Mesodermal cell (in vitro differentiated cells): Measurements from ENCODE around the gene LTO1.

Experiments used
- H3K27ac ChIP-seq: 2 replicates; pipeline ENCODE4 v1.7.0; 2013; ENCODE audit warnings: mild to moderate bottlenecking, low read depth, low read length, moderate library complexity; ENCODE audit not compliant: severe bottlenecking
- H3K36me3 ChIP-seq: 2 replicates; pipeline ENCODE4 v1.7.1; 2013; ENCODE audit warnings: mild to moderate bottlenecking, low read length, moderate library complexity; ENCODE audit not compliant: control insufficient read depth, insufficient read depth
- H3K4me1 ChIP-seq: one replicate; pipeline ENCODE4 v1.7.1; 2013; ENCODE audit warnings: mild to moderate bottlenecking, low read length; ENCODE audit not compliant: insufficient read depth, control insufficient read depth, poor library complexity, severe bottlenecking
- H3K4me3 ChIP-seq: 2 replicates; pipeline ENCODE4 v1.7.0; 2013; ENCODE audit warnings: low read length, control low read depth, mild to moderate bottlenecking; ENCODE audit not compliant: insufficient read depth, poor library complexity, severe bottlenecking; ENCODE audit errors: extremely low read depth
- H3K9me3 ChIP-seq: 2 replicates; pipeline ENCODE4 v1.7.1; 2013; ENCODE audit warnings: mild to moderate bottlenecking, low read length, moderate library complexity; ENCODE audit not compliant: control insufficient read depth
- WGBS, 2 experiments: methylation state at CpG; one replicate each; pipeline ENCODE4 v1.1.5; 2013; ENCODE audit warnings: missing lambda C conversion rate in 2 of 2; ENCODE audit not compliant: insufficient coverage in 2 of 2; 5-methylcytosine and 5-hydroxymethylcytosine counted together

Gene LTO1

DNA sequence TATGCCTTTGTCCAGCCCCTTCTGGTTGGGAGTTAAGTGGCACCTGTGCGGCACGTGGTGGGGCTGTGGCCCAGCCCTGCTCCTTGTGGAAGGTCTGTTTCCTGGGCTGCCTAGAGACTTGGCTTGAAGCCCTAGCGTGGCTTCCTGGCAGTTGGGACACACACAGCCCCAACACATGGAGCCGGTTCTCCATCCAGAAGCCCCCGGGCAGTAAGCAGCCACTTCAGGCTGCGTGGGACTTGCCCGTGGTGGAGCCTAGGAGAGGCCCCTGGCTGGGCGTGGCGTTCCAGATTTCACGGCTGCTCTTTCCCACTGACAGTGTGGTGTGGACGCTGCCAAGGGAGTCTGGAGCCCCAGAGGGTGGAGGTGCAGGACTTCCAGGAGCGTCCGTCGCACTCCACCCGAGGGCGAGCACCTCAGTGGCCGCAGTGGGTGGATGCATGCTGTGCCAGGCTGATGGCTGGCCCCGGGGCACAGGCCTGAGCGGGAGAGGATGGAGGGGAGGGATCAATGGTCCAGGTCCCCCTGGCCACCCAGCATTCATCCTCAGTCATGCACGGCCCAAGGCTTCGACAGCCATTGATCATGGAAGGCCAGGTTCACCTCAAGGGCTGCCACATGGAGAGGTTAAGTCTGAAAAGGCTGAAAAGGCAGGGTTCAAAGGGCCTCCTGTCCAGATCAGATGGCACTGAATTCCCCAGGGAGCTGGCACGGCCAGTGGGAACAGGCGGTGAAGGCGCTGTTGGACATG, 24.9 kb downstream of the LTO1 start:
- peaks cover 92% of the 10 kb centered on the region for H3K36me3 ChIP-seq
- no peak overlapping the region for H3K4me3 ChIP-seq
- WGBS, 2 experiments = 95 to 97% methylated on average over 22 to 23 of the region's 24 CpGs
- no peaks in the 10 kb centered on the region for H3K9me3 ChIP-seq
- peak overlapping the region; percentile 41 for H3K27ac ChIP-seq
- peaks cover 37% of the 10 kb centered on the region for H3K4me1 ChIP-seq

DNA sequence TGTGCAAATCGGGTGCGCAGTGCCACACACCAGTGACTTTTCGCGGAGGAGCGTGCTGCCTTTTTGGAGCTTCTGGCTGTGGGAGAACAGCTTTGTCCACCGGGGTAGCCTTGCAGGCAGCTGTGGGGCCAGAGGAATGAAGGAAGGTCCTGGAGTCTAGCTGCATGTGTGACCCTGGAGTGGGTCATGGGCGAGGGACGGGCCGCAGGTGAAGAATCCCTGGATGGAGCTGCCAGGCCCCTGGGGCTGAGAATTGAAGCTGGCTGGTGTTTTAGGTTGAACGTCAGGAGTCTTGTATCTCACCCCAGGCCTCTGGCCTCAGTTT, 25.6 kb downstream of the LTO1 start:
- H3K4me1 ChIP-seq = peaks cover 44% of the 10 kb centered on the region

DNA sequence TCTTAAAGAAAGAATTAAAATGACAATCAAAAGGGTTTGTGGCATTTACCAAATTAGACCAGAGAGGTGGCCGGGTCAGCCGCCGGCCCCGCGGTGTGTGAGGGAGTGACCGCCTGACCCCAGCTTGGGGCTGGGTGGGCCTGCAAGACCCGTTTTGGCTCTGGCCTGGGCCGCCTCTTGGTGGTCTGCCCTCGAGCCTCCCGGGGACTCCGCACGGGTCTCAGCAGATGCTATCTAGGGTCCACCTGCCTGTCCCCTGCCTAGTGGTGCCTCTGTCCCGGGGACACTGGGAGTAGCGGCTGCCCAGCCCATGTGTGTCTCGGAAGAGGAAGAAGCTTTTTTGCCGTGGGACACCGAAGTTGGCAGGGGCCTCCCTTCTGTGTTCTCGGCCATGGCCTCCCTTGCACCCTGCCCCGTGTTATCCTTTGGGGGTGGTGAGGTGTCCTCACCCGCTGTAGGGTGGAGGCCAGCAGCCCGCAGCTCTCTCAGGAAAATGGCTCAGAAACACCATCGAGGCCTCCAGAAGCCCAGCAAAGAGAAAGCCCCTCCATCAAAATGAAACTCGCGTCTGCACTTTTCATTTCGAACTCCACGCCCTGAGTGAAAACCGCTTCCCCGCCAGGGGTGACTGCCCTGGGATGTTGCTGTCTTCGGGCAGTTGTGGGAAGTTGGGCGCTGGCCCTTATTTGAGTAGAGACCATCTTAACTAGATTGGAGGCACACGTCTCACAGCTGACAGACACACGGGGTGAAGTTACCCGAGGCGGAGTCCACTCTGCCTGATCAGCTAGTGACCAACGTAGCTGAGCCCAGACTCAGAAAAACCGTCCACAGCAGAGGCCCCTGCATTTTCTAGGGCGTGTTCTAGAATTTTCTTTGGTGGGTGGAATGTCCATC, 26.2 kb downstream of the LTO1 start:
- WGBS, 2 experiments = 95 to 97% methylated on average over 37 of the region's 37 CpGs
- Histone ChIP-seq H3K9me3 (no peaks in the 10 kb centered on the region), H3K27ac (peak overlapping the region; percentile 41), H3K4me1 (peaks cover 45% of the 10 kb centered on the region), H3K36me3 (peaks cover 99% of the 10 kb centered on the region), H3K4me3 (no peak overlapping the region)

More for the DNA sequence above, 25.6 kb downstream of the LTO1 start:
- 94 to 96% methylated on average over 9 to 10 of the region's 10 CpGs for WGBS, 2 experiments
- H3K27ac ChIP-seq = peak overlapping the region; percentile 41
- H3K36me3 ChIP-seq = peaks cover 99% of the 10 kb centered on the region
- no peak overlapping the region for H3K4me3 ChIP-seq
- no peaks in the 10 kb centered on the region for H3K9me3 ChIP-seq

DNA sequence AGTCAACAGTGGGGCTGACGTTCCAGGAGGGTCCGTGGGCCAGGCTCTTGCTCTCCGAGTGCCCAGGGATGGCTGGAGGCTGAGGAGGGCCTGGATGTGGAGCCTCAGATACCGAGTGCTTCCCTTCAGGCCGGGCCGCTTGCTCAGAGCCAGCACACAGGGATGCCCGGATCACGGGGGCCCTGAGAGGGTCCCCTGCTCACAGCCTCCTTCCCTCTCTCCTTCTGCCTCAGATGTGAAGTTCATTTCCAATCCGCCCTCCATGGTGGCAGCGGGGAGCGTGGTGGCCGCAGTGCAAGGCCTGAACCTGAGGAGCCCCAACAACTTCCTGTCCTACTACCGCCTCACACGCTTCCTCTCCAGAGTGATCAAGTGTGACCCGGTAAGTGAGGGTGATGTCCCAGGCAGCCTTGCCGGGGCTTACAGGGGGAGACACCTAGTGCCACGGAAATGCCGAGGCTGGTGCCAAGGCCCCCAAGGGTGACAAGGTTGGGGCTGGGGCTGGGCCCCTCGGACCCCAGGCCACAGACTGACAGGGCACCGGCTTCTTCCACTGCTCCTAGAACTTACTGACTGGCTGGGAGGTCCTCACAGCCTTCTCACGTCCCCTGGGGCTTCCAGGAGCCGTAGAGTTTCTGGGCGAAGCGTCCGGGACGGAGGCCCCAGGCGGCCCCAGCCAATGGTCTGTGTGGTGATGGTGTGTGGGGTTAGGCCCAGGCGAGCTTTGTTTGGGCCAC, 27.2 kb downstream of the LTO1 start:
- peaks cover 45% of the 10 kb centered on the region for H3K4me1 ChIP-seq
- H3K9me3 ChIP-seq = no peaks in the 10 kb centered on the region

DNA sequence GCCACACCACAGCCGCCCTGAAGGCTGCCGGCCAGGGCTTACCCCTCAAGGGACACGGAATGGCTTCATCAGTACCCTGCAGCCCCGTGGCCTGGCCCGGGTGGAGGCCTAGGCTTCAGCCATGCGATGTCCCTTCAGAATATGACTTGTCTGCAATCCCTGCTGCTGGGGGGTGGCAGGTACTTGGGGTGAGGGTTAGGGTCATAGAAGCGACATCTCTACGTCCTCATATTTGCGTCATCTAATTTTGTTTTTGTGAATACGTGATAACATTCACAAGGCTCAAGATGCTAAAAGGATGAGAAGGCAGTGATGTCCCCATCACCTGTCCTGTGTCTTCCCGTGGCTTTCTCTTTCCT, 27.8 kb downstream of the LTO1 start:
- Histone ChIP-seq H3K4me1 (peaks cover 45% of the 10 kb centered on the region), H3K4me3 (no peak overlapping the region), H3K9me3 (no peaks in the 10 kb centered on the region), H3K27ac (peak overlapping the region; percentile 45), H3K36me3 (peaks cover 98% of the 10 kb centered on the region)
- 96 to 97% methylated on average over 6 to 11 of the region's 11 CpGs for WGBS, 2 experiments

More for the DNA sequence above, 27.2 kb downstream of the LTO1 start:
- H3K27ac ChIP-seq = peak overlapping the region; percentile 45
- peak overlapping the region; percentile 2 for H3K4me3 ChIP-seq
- WGBS, 2 experiments = 96 to 97% methylated on average over 21 to 25 of the region's 28 CpGs
- H3K36me3 ChIP-seq = peaks cover 99% of the 10 kb centered on the region

DNA sequence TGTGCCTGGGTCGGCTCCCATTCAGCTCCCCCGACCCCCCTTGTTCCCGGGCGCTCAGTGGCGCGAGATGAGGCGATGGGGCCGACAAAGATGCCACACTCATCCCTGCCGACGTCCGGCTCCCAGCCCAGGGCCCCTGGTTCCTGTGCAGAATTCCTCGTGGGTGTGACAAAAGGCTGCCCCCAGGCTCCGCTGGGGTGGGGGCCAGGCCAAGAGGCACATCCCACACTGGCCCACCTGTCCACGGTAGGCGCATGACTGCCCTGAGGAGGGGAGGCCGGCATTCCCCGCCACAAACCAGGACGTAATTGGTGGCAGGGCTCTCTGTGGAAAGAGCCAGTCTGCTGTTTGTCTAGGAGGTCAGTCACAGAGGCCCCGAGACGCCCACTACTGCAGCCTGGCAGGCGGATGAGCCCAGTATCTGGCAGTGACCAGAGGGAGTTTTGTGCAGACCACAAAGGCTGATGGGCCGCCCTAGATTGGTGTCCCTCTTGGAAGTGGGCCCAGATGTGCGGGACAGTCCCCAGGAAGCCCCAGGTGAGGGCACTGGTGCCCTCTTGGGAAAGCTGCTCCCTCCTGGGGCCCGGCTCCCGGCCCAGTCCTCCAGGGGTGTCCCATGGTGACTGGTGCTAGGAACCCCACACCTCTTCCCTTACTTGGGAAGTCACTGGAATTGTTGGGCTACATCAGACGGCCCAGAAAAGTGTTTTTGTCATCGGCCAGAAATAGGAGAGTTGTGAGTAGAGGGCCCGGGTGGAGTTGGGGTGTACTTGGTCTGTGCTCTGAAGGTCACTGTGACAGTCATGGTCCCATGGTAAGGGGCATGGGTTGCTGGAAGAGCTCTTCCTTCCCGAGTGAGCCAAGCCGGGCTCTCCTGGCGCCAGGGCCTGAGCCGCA, 28.4 kb downstream of the LTO1 start:
- Histone ChIP-seq H3K4me3 (no peak overlapping the region), H3K27ac (peak overlapping the region; percentile 45), H3K4me1 (peaks cover 45% of the 10 kb centered on the region), H3K9me3 (no peaks in the 10 kb centered on the region), H3K36me3 (peaks cover 96% of the 10 kb centered on the region)
- WGBS, 2 experiments = 93 to 94% methylated on average over 26 to 28 of the region's 32 CpGs

DNA sequence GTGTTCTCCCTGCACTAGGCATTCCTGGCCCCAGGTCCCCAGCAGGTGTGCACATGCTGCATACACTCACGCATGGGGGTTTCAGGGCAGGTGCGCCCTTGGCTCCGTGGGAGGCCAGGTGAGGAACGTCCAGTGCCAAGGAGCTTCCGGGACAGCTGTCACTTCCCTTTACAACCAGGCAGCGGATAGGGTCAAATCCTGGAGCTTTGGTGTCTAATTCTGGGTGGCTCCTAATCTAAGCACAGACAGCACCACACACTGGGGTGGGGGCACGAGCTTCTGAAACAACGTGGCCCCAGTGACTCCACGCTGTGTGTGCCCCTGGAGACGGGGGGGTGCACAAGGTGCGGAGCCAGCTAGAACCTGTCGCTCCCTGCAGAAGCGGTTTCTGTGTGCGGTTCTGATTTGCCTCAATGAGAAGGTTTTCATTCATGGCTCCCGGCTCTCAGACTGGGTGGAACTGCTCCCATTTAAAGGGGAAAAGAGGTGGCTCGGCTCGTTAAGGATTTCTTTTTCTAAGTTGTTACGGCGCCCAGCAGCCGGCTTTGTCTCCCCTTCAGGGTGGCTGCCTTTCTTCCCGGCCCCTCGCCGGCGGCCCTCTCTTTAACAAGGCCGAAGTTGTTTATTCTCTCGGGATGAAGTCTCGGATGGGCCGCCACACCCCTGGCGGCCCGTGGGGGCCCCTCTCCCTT, 29.2 kb downstream of the LTO1 start:
- Histone ChIP-seq H3K4me3 (peak overlapping the region; percentile 97), H3K9me3 (no peaks in the 10 kb centered on the region), H3K4me1 (peaks cover 45% of the 10 kb centered on the region), H3K36me3 (peaks cover 90% of the 10 kb centered on the region), H3K27ac (peak overlapping the region; percentile 36)
- WGBS, 2 experiments = 87 to 90% methylated on average over 24 to 28 of the region's 30 CpGs

DNA sequence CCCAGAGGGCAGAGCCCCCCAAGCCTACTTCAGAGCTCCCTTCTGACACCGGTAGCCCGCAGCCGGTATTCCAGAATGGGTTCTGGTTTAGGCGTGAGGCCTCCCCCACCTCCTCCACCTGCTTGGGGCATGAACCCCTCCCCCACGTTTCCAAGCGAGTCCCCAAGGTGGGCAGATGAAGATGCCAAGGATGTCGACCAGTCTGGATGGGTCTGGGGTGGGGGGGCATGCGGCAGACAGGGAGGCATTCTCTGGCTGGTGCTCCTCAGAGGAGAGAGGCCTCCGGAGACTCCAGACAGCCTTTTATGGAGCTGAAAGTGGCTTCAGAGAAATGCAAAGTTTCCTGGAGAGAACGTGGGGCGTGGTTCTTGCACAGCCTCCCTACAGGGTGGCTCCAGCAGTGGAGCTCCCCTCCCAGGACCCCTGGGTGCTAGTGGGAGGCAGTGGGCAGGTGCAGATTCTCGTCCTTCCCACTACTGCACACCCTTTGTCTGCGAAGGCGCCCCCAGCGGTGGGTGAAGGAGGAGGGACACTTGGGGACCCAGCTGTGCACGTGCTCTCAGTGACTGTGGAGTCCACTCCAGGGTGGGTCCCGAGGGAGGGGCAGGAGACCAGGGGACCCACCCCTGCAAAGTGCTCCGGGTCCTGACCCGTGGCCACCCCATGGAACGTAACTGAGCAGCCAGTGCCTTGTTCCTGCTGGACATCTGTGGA, 30.0 kb downstream of the LTO1 start:
- Histone ChIP-seq H3K9me3 (no peaks in the 10 kb centered on the region), H3K36me3 (peaks cover 81% of the 10 kb centered on the region), H3K4me3 (peak overlapping the region; percentile 97), H3K27ac (no peak overlapping the region), H3K4me1 (peaks cover 45% of the 10 kb centered on the region)
- 94 to 96% methylated on average over 16 of the region's 20 CpGs for WGBS, 2 experiments
